GM04504 (cell line): ENCODE results near the gene TLR1.

Experiments used
- DNase-seq: peaks from one replicate; pipeline ENCODE4 v3.0.0-alpha.2; 2012; ENCODE audit warnings: low read depth

The TLR1 gene, protein sequence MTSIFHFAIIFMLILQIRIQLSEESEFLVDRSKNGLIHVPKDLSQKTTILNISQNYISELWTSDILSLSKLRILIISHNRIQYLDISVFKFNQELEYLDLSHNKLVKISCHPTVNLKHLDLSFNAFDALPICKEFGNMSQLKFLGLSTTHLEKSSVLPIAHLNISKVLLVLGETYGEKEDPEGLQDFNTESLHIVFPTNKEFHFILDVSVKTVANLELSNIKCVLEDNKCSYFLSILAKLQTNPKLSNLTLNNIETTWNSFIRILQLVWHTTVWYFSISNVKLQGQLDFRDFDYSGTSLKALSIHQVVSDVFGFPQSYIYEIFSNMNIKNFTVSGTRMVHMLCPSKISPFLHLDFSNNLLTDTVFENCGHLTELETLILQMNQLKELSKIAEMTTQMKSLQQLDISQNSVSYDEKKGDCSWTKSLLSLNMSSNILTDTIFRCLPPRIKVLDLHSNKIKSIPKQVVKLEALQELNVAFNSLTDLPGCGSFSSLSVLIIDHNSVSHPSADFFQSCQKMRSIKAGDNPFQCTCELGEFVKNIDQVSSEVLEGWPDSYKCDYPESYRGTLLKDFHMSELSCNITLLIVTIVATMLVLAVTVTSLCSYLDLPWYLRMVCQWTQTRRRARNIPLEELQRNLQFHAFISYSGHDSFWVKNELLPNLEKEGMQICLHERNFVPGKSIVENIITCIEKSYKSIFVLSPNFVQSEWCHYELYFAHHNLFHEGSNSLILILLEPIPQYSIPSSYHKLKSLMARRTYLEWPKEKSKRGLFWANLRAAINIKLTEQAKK

DNA sequence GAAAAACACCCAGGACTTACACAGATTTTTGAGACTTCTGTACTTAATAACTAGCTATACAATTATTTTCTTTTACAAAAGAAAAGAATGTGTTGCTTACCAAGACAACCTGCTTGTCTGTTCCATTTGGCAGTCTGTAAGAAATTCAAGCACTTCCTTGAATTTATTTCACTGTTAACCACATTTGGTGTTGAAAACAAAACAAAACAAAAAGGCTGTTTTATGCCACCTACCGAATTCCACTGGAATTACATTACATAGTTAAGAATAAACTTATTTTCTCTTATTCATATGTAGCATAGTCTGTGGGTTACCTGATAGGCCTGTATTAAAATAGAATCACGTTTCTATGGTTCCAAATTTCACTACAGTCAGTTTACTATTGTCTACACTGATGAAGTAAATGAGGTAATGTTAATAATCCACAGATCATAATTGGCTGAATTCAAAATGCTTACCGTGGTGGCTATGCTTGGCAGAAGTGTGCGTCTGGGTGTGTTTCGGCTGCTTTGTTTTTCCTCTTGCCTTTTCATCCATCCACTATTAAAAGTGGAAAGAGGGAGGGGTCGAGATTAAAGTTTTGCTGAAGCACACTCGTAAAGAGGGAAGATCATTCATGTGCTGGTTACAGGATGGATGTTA is at the start of gene TLR1:
Gene TLR1, minus strand, starts transcription at position 138 of the 642 bp plus-strand sequence. CDS start 5,960 bp downstream, outside the sequence.
- DNase-seq: peak; percentile 14

- DNase-seq: no peak
These were observed 41.4 kb upstream of the TLR1 start for GRCh38 chr4:38846015-38846414.

GRCh38 chr4:38842994-38843393 is 38.4 kb upstream of the TLR1 start:
- DNase-seq: no peak

DNA sequence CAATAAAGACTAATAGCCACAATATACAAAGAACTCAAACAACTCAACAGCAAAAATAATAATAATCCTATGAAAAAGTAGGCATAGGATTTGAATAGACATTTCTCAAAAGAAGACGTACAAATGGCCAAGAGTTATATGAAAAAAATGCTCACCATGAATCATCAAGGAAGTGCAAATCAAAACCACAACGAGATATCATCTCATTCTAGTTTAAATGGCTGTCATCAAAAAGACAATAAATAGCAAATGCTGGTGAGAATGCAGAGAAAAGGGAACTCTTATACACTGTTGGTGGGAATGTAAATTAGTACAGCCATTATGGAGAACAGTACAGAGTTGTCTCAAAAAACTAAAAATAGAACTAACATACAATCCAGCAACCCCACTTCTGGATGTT is 33.3 kb upstream of the TLR1 start:
- DNase-seq: no peak

GRCh38 chr4:38837334-38837733 is 32.7 kb upstream of the TLR1 start:
- DNase-seq: no peak

DNA sequence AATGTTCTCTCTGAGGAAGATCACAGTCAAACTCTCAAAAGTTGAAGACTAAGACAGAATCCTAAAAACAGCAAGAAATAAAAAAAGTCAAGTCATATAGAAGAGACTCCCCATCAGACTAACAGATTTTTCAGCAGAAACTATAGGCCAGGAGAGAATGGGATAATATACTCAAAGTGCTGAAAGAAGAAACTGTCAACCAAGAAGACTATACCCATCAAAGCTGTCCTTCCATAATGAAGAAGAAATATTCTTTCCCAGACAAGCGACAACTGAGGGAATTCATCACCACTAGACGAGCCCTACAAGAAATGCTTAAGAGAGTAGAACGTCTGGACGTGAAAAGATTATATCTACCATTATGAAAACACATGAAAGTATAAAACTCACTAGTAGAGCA is 30.0 kb upstream of the TLR1 start:
- no peak for DNase-seq

GRCh38 chr4:38832624-38833528 is 28.3 kb upstream of the TLR1 start:
- DNase-seq: no peak

DNA sequence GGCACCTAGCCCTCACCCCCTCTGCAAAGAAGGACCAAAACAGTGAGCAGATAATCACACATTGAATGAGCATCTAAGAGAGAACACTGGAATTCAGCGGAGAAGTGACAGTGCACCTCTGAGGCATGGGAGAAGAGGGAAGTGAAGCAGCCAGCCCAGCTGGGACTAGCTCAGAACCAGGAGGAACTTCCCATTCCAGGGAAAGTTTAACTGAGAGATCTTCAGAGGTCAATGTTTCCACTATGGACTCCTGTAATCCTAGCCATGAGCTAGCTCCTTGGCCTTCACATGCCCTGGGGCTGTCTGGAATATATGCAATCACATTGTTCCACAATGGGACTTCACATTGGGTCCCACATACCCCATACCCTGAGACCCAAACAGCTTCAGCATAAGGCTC is 27.6 kb upstream of the TLR1 start:
- DNase-seq: no peak

- no peak for DNase-seq
These were observed 27.1 kb upstream of the TLR1 start for GRCh38 chr4:38831653-38832052.

GRCh38 chr4:38829237-38829636 is 24.6 kb upstream of the TLR1 start:
- no peak for DNase-seq

GRCh38 chr4:38823766-38824165 is 19.2 kb upstream of the TLR1 start:
- DNase-seq: no peak

DNA sequence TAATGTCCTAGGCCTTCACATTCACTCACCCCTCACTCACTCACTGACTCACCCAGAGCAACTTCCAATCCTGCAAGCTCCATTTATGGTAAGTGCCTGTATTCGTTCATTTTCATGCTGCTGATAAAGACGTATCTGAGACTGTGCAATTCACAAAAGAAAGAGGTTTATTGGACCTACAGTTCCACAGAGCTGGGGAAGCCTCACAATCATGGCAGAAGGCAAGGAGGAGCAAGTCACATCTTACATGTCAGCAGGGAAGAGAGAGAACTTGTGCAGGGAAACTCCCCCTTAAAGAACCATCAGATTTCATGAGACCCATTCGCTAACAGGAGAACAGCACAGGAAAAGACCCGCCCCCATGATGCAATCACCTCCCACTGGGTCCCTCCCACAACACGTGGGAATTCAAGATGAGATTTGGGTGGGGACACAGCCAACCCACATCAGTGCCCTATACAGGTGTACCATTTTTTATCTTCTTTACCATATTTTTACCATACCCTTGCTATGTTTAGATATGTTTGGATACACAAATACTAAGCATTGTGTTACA is 18.2 kb upstream of the TLR1 start:
- DNase-seq: no peak

DNA sequence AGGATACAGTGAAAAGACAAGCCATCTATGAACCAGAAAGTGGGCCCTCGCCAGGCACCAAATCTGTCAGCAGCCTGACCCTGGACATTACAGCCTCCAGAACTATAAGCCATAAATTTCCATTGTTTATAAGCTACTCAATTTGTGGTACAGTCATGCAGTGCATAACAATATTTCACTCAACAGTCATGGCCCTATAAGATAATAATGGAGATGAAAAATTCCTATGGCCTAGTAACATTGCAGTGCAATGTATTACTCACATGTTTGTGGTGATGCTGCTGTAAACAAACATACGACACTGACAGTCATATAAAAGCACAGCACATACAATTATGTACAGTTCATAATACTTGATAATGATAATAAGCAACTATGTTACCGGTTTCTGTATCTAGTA is 17.1 kb upstream of the TLR1 start:
- no peak for DNase-seq

GRCh38 chr4:38820329-38821061 is 15.9 kb upstream of the TLR1 start:
- no peak for DNase-seq

DNA sequence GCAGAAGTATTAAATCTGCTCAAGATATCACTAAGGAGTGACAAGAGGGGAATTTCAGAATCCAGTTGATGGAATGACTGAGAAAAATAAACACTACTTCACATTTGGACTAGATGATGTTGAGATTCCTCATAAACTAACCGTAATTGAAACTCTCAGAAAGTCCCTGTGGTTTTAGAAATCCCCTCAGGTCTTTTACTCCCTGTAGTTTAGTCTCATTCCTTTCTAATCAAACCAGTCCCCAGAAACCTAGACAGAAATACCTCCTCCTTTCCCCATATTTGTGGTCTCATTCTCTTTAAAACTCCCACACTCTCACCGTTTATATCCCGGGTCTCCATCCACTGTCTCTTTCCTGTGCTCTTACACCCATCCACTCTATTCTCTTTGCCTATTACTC is 15.0 kb upstream of the TLR1 start:
- no peak for DNase-seq

- DNase-seq: no peak
These were observed 13.9 kb upstream of the TLR1 start for GRCh38 chr4:38818441-38818976.

- DNase-seq: no peak
These were observed 11.5 kb upstream of the TLR1 start for GRCh38 chr4:38815885-38816782.

- DNase-seq: no peak
These were observed 9.8 kb upstream of the TLR1 start for GRCh38 chr4:38814386-38814785.

DNA sequence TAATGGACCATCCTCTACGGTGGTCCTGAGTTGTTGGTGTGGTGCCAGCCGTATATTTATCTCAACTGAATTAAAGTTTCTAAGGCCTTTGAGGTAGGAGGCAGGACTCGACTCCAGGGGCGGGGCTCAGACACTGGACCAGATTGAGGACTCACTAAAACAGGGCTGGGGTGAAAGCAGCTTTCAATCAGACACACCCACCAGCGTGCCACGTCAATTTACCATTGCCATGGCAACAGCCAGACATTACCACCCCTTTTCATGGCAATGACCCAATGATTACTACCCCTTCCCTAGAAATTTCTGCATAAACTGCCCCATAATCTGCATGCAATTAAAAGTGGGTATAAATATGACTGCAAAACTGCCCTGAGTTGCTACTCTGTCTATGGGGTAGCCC is 6.7 kb upstream of the TLR1 start:
- DNase-seq: no peak
